ENCODE results near the gene HSPA9.

The HSPA9 gene

GRCh38 chr5:138560971-138561370 is 14.2 kb downstream of the HSPA9 start:
- DNase-seq = no peak

- DNase-seq = no peak
Measured at GRCh38 chr5:138559937-138560336, 15.3 kb downstream of the HSPA9 start.

- DNase-seq = no peak
Measured at GRCh38 chr5:138557677-138558076, 17.5 kb downstream of the HSPA9 start.

- no peak for DNase-seq
Measured at GRCh38 chr5:138554143-138554542, 21.1 kb downstream of the HSPA9 start.

GRCh38 chr5:138553437-138554095 is 21.6 kb downstream of the HSPA9 start:
- DNase-seq = no peak

- no peak for DNase-seq
Measured at GRCh38 chr5:138552657-138553056, 22.5 kb downstream of the HSPA9 start.

GRCh38 chr5:138549414-138549813 is 25.8 kb downstream of the HSPA9 start:
- no peak for DNase-seq

GRCh38 chr5:138545919-138546562 is 29.2 kb downstream of the HSPA9 start:
- DNase-seq = no peak

- no peak for DNase-seq
Measured at GRCh38 chr5:138544181-138545134, 30.7 kb downstream of the HSPA9 start.

GRCh38 chr5:138543730-138544104 is 31.5 kb downstream of the HSPA9 start:
- DNase-seq = no peak

- DNase-seq = peak; percentile 96
Measured at GRCh38 chr5:138542956-138543729, 32.1 kb downstream of the HSPA9 start, which contains the start of gene ETF1. Gene ETF1 (minus strand): TSS chr5:138543236. CDS start chr5:138542918, 318 bp downstream.

- DNase-seq = no peak
Measured at GRCh38 chr5:138542180-138542955, 32.8 kb downstream of the HSPA9 start.

- no peak for DNase-seq
Measured at GRCh38 chr5:138541511-138542179, 33.6 kb downstream of the HSPA9 start.

GRCh38 chr5:138539791-138540190 is 35.4 kb downstream of the HSPA9 start:
- DNase-seq = no peak

- no peak for DNase-seq
Measured at GRCh38 chr5:138538943-138539627, 36.1 kb downstream of the HSPA9 start.

GRCh38 chr5:138536665-138537315 is 38.4 kb downstream of the HSPA9 start:
- no peak for DNase-seq

GRCh38 chr5:138536215-138536614 is 39.0 kb downstream of the HSPA9 start:
- no peak for DNase-seq

- no peak for DNase-seq
Measured at GRCh38 chr5:138533973-138534941, 40.9 kb downstream of the HSPA9 start.

- DNase-seq = no peak
Measured at GRCh38 chr5:138529812-138530211, 45.4 kb downstream of the HSPA9 start.

Data from NCI-H748 treated with DMSO at 0.1 percent for 48 hours (cell line).